GM12874 (cell line): ENCODE results near the gene MED15.

Source experiments
- TF ChIP-seq, protein P1 (sequence below): IDR thresholded peaks from 2 replicates; pipeline ENCODE4 v1.5.1; 2011; ENCODE audit warnings: low read depth, mild to moderate bottlenecking, control low read depth, low read length, moderate library complexity; ENCODE audit not compliant: insufficient read depth

MED15 gene

DNA sequence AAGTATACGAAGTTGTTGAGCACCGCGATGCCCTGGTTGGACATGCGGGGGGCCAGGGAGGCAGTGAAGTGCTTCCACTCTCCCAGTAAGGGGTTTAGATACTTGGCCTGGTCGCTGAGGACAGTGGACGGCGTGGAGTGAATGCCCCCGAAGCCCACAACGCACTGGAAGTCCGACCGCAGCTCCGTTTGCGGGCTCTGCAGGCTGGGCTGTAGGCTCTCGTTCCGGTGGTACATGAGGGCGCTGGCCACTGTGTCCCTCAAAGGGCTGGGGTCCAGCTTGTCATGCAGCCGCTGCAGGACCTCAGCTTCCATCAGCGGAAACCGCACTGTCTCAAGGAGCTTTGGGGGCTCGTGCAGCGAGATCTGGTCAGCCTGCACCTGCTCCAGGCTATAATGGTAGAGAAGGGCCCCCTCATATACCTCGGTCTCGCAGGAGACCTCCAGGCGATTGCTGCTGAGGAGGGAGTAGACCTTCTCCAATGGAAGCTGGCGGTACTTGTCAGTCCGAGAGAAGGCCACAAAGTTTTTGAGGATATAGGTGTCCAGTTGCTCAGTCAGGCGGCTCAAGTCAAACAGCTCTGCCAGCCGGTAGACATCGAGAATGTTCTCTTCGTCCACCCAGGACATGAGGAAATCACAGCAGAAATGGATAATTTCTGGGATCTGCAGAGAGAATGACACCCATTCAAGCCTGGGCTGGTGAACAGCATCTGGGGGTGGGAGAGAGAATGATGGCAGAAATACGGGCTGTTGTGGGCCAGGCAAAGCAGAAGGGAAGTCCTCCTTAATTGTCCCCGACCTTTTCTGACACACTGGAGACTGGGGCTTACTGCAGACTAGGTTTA is 42.3 kb upstream of the MED15 start:
- TF ChIP-seq, protein P1, sequence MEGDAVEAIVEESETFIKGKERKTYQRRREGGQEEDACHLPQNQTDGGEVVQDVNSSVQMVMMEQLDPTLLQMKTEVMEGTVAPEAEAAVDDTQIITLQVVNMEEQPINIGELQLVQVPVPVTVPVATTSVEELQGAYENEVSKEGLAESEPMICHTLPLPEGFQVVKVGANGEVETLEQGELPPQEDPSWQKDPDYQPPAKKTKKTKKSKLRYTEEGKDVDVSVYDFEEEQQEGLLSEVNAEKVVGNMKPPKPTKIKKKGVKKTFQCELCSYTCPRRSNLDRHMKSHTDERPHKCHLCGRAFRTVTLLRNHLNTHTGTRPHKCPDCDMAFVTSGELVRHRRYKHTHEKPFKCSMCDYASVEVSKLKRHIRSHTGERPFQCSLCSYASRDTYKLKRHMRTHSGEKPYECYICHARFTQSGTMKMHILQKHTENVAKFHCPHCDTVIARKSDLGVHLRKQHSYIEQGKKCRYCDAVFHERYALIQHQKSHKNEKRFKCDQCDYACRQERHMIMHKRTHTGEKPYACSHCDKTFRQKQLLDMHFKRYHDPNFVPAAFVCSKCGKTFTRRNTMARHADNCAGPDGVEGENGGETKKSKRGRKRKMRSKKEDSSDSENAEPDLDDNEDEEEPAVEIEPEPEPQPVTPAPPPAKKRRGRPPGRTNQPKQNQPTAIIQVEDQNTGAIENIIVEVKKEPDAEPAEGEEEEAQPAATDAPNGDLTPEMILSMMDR: no peak

- TF ChIP-seq, protein P1: no peak
Observed at GRCh38 chr22:20465759-20466077, 41.7 kb upstream of the MED15 start.

- TF ChIP-seq, protein P1: no peak
Observed at GRCh38 chr22:20466659-20467379, 40.6 kb upstream of the MED15 start.

- TF ChIP-seq, protein P1: no peak
Observed at GRCh38 chr22:20469110-20469868, 38.1 kb upstream of the MED15 start.

GRCh38 chr22:20471126-20471833 is 36.1 kb upstream of the MED15 start:
- TF ChIP-seq, protein P1: no peak

- TF ChIP-seq, protein P1: no peak
Observed at GRCh38 chr22:20472629-20473442, 34.6 kb upstream of the MED15 start.
